HG03097 (cell line): Measurements from ENCODE around the gene TRIM41.

Experiments
- ATAC-seq: cut with Tn5 transposase; IDR thresholded peaks from one replicate; pipeline ENCODE4 v1.9.1; 2021; ENCODE audit not compliant: unreplicated experiment, low FRiP score

The TRIM41 gene

DNA sequence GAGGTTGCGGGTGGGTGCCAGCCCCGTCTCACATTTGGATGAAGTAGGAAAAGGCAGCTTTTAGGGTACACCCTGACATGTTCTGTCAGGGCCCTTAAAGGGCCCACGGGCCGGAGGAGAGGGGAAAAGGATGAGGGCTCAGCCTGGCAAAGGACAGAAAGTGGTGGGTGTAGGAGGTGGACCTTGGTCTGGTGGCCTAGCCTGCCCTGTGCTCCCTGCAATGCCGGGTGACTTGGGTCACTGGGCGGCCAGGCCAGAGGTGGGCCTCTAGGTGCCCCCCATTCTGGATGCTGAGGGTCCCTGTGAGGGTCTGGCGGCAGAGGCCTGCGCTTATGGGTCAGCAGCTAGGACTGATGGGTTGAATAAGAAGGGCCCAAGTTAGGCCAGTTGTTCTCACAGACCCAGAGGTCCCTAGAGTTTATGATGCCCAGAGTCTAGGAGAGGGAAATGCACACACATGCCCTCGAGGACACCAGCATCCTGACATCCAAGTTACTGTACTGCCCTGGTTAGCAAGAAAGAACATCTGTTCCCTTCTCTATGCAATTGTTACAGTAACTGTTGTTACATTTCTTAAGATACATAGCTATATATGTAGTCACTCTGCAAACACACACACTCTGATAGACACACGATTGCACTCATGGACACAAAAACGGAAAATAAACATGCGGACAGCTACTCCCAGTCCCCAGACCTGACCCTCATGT lies 30.6 kb upstream of the TRIM41 start:
- no peak for ATAC-seq

DNA sequence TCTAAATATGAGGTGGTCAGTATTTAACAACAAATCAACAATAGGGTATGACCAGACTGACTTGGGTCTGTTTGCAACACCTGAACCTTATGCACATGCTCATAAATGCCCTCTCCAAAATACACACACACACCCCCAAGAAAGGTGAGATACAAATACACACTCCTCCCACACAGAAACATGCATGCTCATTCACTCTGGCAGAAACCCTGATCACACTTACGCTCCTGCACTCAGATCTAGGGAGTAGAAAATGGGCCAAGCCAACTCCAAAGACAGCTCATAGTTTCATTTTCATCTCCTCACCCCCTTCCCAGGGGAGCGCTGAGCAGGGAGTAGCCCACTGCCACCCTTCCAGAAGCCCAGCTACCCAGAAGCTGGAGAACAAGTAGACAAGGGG lies 29.4 kb upstream of the TRIM41 start:
- ATAC-seq = no peak

DNA sequence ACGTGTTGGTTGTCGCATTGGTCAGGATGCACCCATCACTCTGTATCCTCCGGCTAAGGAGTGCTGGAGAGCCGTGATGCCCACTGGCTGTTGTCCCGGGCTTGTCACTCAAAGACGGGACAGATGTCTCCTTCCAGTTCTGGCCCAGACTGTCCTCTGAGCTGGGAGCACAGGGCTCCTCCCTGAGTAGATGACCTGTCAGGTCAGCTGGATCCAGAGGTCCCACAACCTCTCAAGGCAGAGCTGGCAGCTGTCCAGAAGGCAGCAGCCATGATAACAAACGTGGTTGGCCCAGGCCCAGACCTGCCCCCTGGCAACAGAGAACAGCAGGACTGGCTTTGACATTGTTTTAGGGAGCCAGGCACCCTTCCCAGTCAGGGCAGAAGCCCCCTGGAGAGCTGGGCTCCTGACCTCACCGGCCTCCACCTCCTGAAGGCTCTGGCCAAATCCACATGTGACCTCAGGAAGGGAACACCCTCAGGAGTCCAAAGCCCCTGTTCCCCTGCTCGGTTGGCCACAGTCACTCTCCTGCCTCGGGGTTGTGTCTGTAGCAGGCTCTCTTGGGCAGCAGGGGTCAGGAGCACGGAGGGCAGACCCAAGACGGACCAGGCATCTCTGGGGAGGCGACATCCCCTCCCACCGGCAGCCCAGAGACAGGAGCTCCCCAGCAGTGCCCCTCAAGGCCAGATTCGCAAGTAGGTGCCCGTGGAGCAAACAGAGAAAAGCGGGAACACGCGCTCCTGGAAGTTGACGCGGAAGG lies 28.4 kb upstream of the TRIM41 start:
- ATAC-seq = no peak

- ATAC-seq = no peak
Observed at GRCh38 chr5:181195249-181195761, 27.8 kb upstream of the TRIM41 start.

- ATAC-seq = no peak
Observed at GRCh38 chr5:181197326-181197951, 25.6 kb upstream of the TRIM41 start.

DNA sequence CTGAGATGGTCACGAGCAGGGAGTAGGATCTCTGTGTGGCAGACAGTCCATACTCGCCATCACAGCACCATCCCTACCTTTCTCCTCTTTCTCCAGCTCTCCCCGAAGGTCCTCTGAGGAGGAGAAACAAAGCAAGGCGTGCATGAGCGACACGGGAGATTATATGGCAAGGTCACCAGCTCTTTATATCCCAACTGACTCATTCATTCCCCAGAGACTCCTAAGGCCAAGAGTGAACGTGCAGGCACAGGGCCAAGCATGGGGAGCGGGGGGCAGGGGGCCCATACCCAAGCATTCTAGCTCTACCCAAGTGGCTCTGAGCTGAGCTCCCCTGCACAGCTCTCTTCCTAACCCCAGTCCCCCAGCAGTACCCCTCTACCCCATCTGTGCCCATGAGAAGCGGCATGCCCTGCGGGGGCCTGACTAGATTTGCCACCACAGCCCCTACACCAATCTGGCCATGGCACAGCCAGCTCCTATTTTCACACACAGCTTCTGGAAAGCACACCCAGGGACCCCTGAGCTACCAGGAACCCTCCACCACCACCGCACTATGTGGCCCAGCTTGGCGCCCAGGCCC lies 24.9 kb upstream of the TRIM41 start:
- no peak for ATAC-seq

DNA sequence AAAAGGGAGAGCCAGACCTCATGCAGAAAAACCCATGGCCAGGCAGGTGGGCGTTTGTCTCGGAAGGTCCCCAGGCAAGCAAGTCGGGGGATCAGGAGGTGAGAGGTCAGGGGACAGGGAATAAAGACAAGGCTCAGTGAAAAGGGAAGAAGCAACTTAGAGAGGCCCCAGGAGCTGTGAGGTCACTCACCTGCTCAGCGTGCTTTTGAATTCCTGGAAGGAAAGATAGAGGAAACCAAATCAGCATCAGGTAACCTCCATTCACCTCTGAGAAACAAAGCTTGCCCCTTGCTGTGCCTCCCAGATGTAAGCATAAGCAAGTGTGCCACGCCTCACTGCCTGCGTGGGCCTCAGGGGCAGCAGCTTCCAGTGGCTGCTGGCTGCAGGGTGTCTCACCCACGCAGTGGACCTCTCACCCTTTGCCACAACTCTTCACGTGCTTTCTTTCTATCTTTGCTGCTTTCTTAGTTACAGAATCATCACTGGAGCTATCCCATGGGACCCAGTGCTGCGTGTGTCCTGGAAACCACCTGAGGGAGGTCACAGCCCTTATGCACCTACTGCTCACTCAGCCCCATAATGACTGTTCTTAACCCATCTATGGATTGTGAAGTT lies 24.1 kb upstream of the TRIM41 start:
- ATAC-seq = no peak

GRCh38 chr5:181199881-181200638 lies 23.0 kb upstream of the TRIM41 start:
- ATAC-seq = no peak

GRCh38 chr5:181200816-181201215 lies 22.3 kb upstream of the TRIM41 start:
- ATAC-seq = no peak

DNA sequence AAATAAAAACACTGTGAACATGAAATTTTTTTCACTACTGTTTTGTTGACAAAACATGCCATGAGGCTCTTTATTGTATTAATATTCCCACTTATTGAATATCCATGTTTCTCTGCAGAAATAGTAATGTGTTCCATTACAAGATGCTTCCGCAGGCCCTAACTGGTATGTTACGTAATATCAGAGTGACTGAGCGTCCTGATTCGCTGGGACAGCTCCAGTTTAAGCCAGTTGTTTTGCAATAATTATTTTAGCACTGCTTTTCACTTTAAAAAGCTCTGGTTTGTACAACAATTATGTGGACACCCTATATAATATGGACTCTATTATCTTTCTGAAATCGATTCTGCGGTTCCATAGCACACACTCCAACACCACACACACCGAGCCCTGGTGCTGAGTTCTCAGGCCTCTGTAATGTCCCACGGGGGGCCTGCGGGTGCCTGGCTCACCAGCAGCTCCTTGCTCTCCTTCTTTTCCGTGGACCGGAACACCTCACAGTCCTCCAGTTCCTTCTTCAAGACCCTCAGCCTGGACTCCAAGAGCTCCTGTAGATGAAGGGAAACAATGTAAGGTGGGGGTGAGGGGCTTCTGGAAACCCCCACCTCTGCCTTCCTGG lies 19.9 kb upstream of the TRIM41 start:
- ATAC-seq = no peak

GRCh38 chr5:181203777-181204112 lies 19.3 kb upstream of the TRIM41 start:
- ATAC-seq = no peak

GRCh38 chr5:181204113-181204825 lies 18.8 kb upstream of the TRIM41 start:
- ATAC-seq = no peak

- no peak for ATAC-seq
Observed at GRCh38 chr5:181204826-181205760, 18.0 kb upstream of the TRIM41 start, which contains the start of gene TRIM7. Gene TRIM7, minus strand, starts transcription at chr5:181205196. Its CDS starts 86 bp downstream, at chr5:181205110.

DNA sequence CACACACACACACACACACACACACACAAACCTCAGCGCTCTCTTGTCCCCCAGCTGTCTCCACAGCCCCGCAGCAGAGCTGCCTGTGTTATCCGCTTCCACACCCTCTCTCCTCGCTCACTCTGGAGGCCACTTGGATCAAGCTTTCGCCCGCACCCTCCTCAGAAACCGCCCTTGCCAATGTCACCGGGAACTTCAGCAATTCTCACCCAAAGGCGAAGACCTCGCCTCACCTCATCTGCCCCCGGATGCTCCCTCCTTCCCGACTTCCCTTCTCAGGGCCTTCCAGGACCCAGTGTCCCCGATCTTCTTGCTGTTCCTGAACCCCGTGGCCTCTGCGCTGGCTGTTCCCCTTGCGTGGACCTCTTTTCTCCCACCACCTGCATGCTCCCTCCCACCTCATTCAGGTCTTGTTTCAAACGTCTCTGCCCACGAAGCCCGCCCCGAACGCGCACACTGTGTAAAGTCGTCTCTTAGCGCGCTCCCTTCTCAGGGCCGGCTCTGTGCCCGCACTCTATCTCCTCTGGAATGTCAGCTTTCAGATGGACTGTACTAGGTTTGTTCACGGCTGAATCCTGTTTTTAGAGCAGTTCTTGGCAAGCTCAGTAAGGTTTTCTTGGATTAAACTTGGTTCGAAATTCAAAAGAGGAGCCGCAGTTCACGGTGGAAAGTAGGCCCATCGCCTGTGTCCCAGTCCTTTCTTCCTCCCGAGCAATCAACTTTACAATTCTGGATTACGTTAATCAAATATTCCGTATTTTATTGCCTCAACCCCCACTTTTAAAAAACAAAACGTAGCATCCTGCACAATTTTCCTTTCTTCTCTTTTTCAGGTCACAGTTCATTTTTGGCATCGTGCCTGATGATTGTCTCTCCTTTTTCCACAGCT lies 17.1 kb upstream of the TRIM41 start:
- no peak for ATAC-seq

DNA sequence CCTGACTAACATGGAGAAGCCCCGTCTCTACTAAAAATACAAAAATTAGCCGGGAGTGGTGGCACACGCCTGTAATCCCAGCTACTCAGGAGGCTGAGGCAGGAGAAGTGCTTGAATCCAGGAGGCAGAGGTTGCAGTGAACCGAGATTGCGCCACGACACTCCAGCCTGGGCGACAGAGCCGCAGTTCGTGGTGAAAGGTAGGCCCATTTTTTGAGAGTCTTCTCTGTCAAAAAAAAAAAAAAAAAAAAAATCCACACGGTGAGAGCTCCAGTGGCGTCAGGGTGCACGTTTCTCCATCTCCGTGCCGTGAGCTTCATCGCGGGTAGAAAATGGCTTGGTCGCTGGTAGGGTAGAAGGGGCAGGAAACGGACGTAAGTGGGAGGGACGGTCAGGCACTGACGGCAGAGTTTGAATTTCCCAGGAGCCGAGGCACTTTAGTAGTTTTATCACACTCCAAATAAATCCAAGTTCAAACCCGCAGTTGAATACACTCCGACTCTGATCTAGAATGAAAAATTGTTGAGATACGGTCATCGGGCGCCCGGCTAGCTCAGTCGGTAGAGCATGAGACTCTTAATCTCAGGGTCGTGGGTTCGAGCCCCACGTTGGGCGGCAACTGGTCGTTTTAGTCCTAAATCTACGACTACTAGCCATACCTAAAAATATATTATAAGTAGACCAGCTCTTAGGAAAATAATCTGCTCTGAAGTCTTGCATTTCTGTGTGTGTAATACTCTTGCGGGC lies 15.7 kb upstream of the TRIM41 start:
- ATAC-seq = peak; percentile 32

DNA sequence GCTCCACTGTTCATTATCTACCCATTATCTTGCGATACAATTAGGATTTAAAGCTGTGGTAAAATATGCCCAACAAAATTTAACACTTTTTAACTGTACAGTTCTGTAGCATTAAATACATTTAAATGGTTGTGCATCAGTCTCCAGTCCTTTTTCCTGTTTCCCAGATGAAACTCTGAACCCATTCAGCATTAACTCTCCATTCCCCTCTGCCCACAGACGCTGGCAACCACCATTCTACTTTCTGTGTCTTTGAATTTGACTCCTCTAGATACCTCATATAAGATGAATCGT lies 15.2 kb upstream of the TRIM41 start:
- no peak for ATAC-seq
